Lung (tissue), 12 donors: ENCODE data around the gene DHX58. TPM values are rescaled to one million over a fixed set of nuclear protein-coding genes. Genes with fewer than 3 reads are reported as not detected.

ENCODE experiments used
- ATAC-seq: fragments of 200-7000 bp; cut with Tn5 transposase; one replicate; pipeline ENCODE4 v1.9.1; 2020; ENCODE audit warnings: moderate number of reproducible peaks; ENCODE audit not compliant: insufficient read depth, low FRiP score
- DNase-seq, 3 donors: peaks; one replicate each; pipeline ENCODE4 v3.0.0-alpha.2; 2013 to 2017
- H3K27ac ChIP-seq, 2 donors: one replicate each; pipeline ENCODE4 v1.5.1; 2013; ENCODE audit warnings: mild to moderate bottlenecking in 2 of 2, moderate library complexity in 2 of 2, control low read depth in 1 of 2, inconsistent platforms in 1 of 2, low read depth in 1 of 2, low read length in 1 of 2
- H3K27me3 ChIP-seq, 3 donors: one replicate each; pipeline ENCODE4 v1.5.1; 2013; ENCODE audit warnings: low read length in 2 of 3; ENCODE audit not compliant: control insufficient read depth in 3 of 3, insufficient read depth in 3 of 3
- H3K36me3 ChIP-seq, 4 donors: one replicate each; pipeline ENCODE4 v1.5.1; 2013; ENCODE audit warnings: low read length in 4 of 4, mild to moderate bottlenecking in 1 of 4, moderate library complexity in 1 of 4; ENCODE audit not compliant: control insufficient read depth in 4 of 4, insufficient read depth in 4 of 4
- H3K4me1 ChIP-seq, 5 donors: one replicate each; pipeline ENCODE4 v1.5.1; 2013; ENCODE audit warnings: low read length in 5 of 5, mild to moderate bottlenecking in 2 of 5, moderate library complexity in 1 of 5; ENCODE audit not compliant: control insufficient read depth in 5 of 5, insufficient read depth in 5 of 5
- H3K4me3 ChIP-seq: one replicate; pipeline ENCODE4 v1.5.1; 2013; ENCODE audit warnings: mild to moderate bottlenecking, control low read depth, moderate library complexity
- H3K9ac ChIP-seq, 2 donors: one replicate each; pipeline ENCODE4 v1.5.1; 2013; ENCODE audit warnings: low read length in 2 of 2, control low read depth in 1 of 2; ENCODE audit not compliant: insufficient read depth in 1 of 2
- H3K9me3 ChIP-seq, 4 donors: one replicate each; pipeline ENCODE4 v1.5.1; 2013; ENCODE audit warnings: low read length in 3 of 4, mild to moderate bottlenecking in 1 of 4, moderate library complexity in 1 of 4; ENCODE audit not compliant: control insufficient read depth in 4 of 4, insufficient read depth in 3 of 4
- CTCF ChIP-seq: IDR thresholded peaks from 2 replicates; pipeline ENCODE4 v1.5.1; 2012; ENCODE audit warnings: mild to moderate bottlenecking; ENCODE audit errors: control extremely low read depth, extremely low read depth
- WGBS, 2 donors: extraction: QIAGEN DNeasy Blood & Tissue Kit; methylation state at CpG; one replicate each; pipeline ENCODE4 v1.1.7; 2013; 5-methylcytosine and 5-hydroxymethylcytosine counted together
- polyA plus RNA-seq, 2 donors: library from polyadenylated mRNA; stranded (reverse); fragments of 200-250 nt; gene quantifications; one replicate each; pipeline ENCODE4 v1.2.1, GENCODE V29; 2013
- total RNA-seq, 2 donors: library from RNA; depleted of rRNA in 1 of 2; stranded (reverse); fragments of >200 nt in 1 of 2; gene quantifications; one replicate each; pipeline ENCODE4 v1.2.1, GENCODE V29; 2014 to 2021
- donor health status: control.
- donor health status: control.
- donor health status: Bipolar disorder and iron deficiency.
- donor health status: healthy.
- donor health status: DM: yes; HTN: yes; CAD: no.

Gene DHX58
- total and polyA plus RNA-seq, 4 donors: 14.7 to 35.1 (median 25.8) TPM

DNA sequence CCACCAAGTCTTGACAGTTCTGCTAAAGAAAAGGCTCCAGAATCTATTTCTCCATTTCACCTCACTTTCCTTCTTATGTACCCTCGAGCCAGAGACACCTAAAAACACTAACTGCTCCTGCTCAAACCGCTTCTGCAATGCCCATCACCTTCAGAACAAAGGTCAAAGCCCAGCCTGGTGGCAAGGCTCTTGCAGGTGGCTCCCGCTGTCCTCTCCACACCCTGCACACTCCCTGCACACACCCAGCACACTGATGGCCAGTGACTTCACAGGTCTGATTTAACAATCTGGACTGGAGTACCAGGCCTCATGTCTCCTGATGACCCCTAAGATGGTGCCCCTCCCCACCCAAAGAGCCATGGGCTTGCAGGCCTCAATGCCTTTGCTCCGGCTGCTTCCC is 52.3 kb downstream of the DHX58 start:
- WGBS, 2 donors: 86% methylated on average over 4 of the region's 4 CpGs
- no peak for DNase-seq
- peaks cover 0 to 4% (median 0%) of the 10 kb centered on the region in 5 donors for H3K4me1 ChIP-seq
- H3K27ac ChIP-seq: no peak overlapping the region
- no peaks in the 10 kb centered on the region for H3K27me3 ChIP-seq
- no peak for TF ChIP-seq CTCF
- ATAC-seq: no peak
- H3K9me3 ChIP-seq: peaks cover 0 to 4% (median 0%) of the 10 kb centered on the region in 4 donors
- no peak overlapping the region for H3K9ac ChIP-seq
- no peaks in the 10 kb centered on the region for H3K36me3 ChIP-seq
- no peak overlapping the region for H3K4me3 ChIP-seq

GRCh38 chr17:42059815-42060214 is 52.7 kb downstream of the DHX58 start:
- DNase-seq: no peak
- Histone ChIP-seq H3K36me3 (no peaks in the 10 kb centered on the region), H3K9me3 (peaks cover 0 to 4% (median 0%) of the 10 kb centered on the region in 4 donors), H3K27ac (no peak overlapping the region), H3K27me3 (no peaks in the 10 kb centered on the region), H3K4me1 (peaks cover 0 to 4% (median 0%) of the 10 kb centered on the region in 5 donors), H3K4me3 (no peak overlapping the region), H3K9ac (no peak overlapping the region)
- TF ChIP-seq CTCF: no peak
- no peak for ATAC-seq
- WGBS, 2 donors: 61 to 64% methylated on average over 4 of the region's 4 CpGs

DNA sequence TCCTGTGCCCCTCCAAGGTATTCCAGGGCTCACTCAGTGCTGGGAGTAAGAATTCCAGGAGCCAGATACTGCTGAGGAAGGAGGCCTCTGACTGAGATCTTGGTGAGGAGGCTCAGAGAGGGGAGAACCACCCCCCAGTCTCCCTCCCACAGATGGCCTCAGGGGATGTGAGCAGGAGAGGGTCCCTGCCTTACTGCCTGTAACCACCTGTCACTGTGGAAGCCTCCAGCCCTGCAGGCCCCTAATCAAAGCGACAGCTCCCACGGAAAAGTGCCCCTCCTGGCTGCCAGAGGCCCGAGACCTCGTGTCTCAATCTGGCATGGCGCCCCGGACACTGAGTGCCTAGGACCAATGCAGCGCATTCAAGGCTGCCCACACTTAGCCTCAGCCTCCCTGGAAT is 54.5 kb downstream of the DHX58 start:
- H3K27ac ChIP-seq: no peak overlapping the region
- no peak overlapping the region for H3K9ac ChIP-seq
- no peaks in the 10 kb centered on the region for H3K36me3 ChIP-seq
- H3K4me1 ChIP-seq: no peaks in the 10 kb centered on the region
- WGBS, 2 donors: 75 to 88% methylated on average over 7 of the region's 7 CpGs
- DNase-seq: no peak
- H3K4me3 ChIP-seq: no peak overlapping the region
- peaks cover 0 to 4% (median 0%) of the 10 kb centered on the region in 4 donors for H3K9me3 ChIP-seq
- ATAC-seq: no peak
- H3K27me3 ChIP-seq: peaks cover 0 to 6% (median 1%) of the 10 kb centered on the region in 3 donors
- no peak for TF ChIP-seq CTCF

DNA sequence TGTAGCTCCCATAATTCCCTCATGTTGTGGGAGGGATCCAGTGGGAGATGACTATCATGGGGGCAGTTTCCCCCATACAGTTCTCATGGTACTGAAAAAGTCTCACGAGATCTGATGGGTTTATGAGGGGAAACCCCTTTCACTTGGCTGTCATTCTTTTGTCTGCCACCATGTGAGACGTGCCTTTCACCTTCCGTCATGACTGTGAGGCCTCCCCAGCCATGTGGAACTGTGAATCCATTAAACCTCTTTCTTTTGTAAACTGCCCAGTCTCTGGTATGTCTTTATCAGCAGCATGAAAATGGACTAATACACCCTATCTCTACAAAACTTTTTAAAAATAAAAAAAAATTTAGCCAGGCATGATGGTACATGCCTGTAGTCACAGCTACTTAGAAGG is 55.9 kb downstream of the DHX58 start:
- no peak for TF ChIP-seq CTCF
- Histone ChIP-seq H3K9me3 (peaks cover 0 to 4% (median 0%) of the 10 kb centered on the region in 4 donors), H3K27ac (no peak overlapping the region), H3K36me3 (no peaks in the 10 kb centered on the region), H3K4me1 (no peaks in the 10 kb centered on the region), H3K9ac (no peak overlapping the region), H3K27me3 (peaks cover 0 to 10% (median 5%) of the 10 kb centered on the region in 3 donors), H3K4me3 (no peak overlapping the region)
- DNase-seq (no peak), ATAC-seq (no peak)
- WGBS, 2 donors: 75 to 79% methylated on average over 3 of the region's 3 CpGs
